ENCODE measurements around the gene USP40. TPM values are rescaled to one million over a fixed set of nuclear protein-coding genes. Genes with fewer than 3 reads are reported as not detected.

USP40 gene
- total and polyA plus RNA-seq, 2 of the 8 experiments (the other 6 are each of a cell fraction or from before 2014, with no cell fraction given) = 12.0 to 15.7 TPM

GRCh38 chr2:233571001-233571400, 4.4 kb upstream of the USP40 start:
- Histone ChIP-seq H4K91ac (replicated peaks; ENCODE audit: insufficient read length, low read length) (no peak overlapping the region), H3K36me3 (ENCODE audit: control insufficient read depth in 2 of 4, insufficient read depth in 4 of 4, low read length in 3 of 4) (no peaks in the 10 kb centered on the region), H3K4me1 (replicated peaks in 1 of 4; ENCODE audit: control insufficient read depth in 3 of 4, insufficient read depth in 4 of 4, low read length in 3 of 4) (no peaks in the 10 kb centered on the region), H3K18ac (ENCODE audit: extremely low read depth, low read length) (no peak overlapping the region), H2AK5ac (ENCODE audit: low read depth, low read length) (no peak overlapping the region), H4K20me1 (replicated peaks in 1 of 2; ENCODE audit: control insufficient read depth in 1 of 2, insufficient read depth in 2 of 2, low read length in 2 of 2) (no peaks in the 10 kb centered on the region), H3K23ac (ENCODE audit: insufficient read length) (no peak overlapping the region), H3K14ac (ENCODE audit: insufficient read length) (no peak overlapping the region), H3K4me2 (ENCODE audit: insufficient read depth in 1 of 2, low read depth in 2 of 2, low read length in 2 of 2) (no peak overlapping the region), H2BK120ac (replicated peaks; ENCODE audit: low read depth, low read length) (no peak overlapping the region), H3K9ac (replicated peaks in 1 of 4; ENCODE audit: extremely low read depth in 1 of 4, low read depth in 3 of 4, low read length in 3 of 4) (no peak overlapping the region), H2BK12ac (ENCODE audit: low read depth, low read length) (no peak overlapping the region), H2BK15ac (ENCODE audit: low read length) (no peak overlapping the region), H3K56ac (replicated peaks; ENCODE audit: insufficient read length, low read depth, low read length) (no peak overlapping the region), H2AFZ (ENCODE audit: low read length) (no peak overlapping the region), H4K8ac (ENCODE audit: extremely low read depth, insufficient read depth, low read length) (no peak overlapping the region), H3K27me3 (replicated peaks in 1 of 4; ENCODE audit: control insufficient read depth in 3 of 4, extremely low read depth in 1 of 4, insufficient read depth in 3 of 4, low read length in 3 of 4) (no peaks in the 10 kb centered on the region), H3K23me2 (ENCODE audit: low read depth, low read length) (peaks cover 4% of the 10 kb centered on the region; the same call in 1 of the 2 replicates), H4K5ac (ENCODE audit: insufficient read length, low read depth, low read length) (no peak overlapping the region), H2BK5ac (ENCODE audit: low read depth, low read length) (no peak overlapping the region), H3K4me3 (ENCODE audit: extremely low read depth in 1 of 4, insufficient read depth in 2 of 4, low read depth in 3 of 4, low read length in 4 of 4) (no peak overlapping the region), H2BK20ac (ENCODE audit: low read length) (no peak overlapping the region), H3K27ac (ENCODE audit: low read depth, low read length) (no peak overlapping the region), H3K9me3 (ENCODE audit: insufficient read depth in 2 of 2, low read depth in 1 of 2, low read length in 1 of 2) (peaks cover 2 to 3% of the 10 kb centered on the region in 2 experiments; a peak in 1 of 4 replicates), H3K4ac (replicated peaks; ENCODE audit: insufficient read length, low read depth, low read length) (no peak overlapping the region), H3K79me1 (ENCODE audit: low read depth, low read length) (no peaks in the 10 kb centered on the region), H3K79me2 (ENCODE audit: control insufficient read depth in 1 of 2, insufficient read depth in 2 of 2, low read length in 2 of 2) (no peaks in the 10 kb centered on the region)
- DNase-seq (ENCODE audit: low read depth in 1 of 2, low spot score in 2 of 2) = no peak
- TF ChIP-seq RFX5 (IDR thresholded peaks at IDR 0.05; ENCODE audit: borderline replicate concordance, low read depth, low read length) (no peak), SP1 (IDR thresholded peaks at IDR 0.05; ENCODE audit: low read depth, low read length) (no peak), KDM4A (IDR thresholded peaks at IDR 0.05; ENCODE audit: low read depth, low read length, severe bottlenecking) (no peak), POU5F1 (IDR thresholded peaks at IDR 0.05; ENCODE audit: low read depth, low read length) (no peak), TEAD4 (IDR thresholded peaks at IDR 0.05; ENCODE audit: low read depth, low read length) (no peak), SP4 (IDR thresholded peaks at IDR 0.05; ENCODE audit: low read length) (no peak), SIRT6 (IDR thresholded peaks at IDR 0.05; ENCODE audit: low read length) (no peak), RNF2 (IDR thresholded peaks at IDR 0.05; ENCODE audit: borderline replicate concordance, low read depth, low read length, missing control alignments, poor library complexity, severe bottlenecking) (no peak), CBX5 (IDR thresholded peaks at IDR 0.05; ENCODE audit: low read depth, low read length) (no peak)
- TF ChIP-seq, protein P1, sequence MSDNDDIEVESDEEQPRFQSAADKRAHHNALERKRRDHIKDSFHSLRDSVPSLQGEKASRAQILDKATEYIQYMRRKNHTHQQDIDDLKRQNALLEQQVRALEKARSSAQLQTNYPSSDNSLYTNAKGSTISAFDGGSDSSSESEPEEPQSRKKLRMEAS (IDR thresholded peaks at IDR 0.05) = no peak
- TF ChIP-seq, protein P2, sequence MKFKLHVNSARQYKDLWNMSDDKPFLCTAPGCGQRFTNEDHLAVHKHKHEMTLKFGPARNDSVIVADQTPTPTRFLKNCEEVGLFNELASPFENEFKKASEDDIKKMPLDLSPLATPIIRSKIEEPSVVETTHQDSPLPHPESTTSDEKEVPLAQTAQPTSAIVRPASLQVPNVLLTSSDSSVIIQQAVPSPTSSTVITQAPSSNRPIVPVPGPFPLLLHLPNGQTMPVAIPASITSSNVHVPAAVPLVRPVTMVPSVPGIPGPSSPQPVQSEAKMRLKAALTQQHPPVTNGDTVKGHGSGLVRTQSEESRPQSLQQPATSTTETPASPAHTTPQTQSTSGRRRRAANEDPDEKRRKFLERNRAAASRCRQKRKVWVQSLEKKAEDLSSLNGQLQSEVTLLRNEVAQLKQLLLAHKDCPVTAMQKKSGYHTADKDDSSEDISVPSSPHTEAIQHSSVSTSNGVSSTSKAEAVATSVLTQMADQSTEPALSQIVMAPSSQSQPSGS (IDR thresholded peaks at IDR 0.05; ENCODE audit: low read length) = no peak
- no peak for FAIRE-seq
- POLR2A ChIA-PET (ENCODE audit: partially characterized antibody) = no interaction called here
- 90% methylated on average over 1 of the region's 1 CpG; no CpG with 5 or more reads in 1 of the 2 experiments for WGBS, 2 experiments (ENCODE audit: extremely low coverage in 1 of 2, insufficient coverage in 1 of 2, insufficient read length in 1 of 2, insufficient replicate concordance in 2 of 2, low coverage in 1 of 2, low lambda C conversion rate in 2 of 2, missing lambda C conversion rate in 1 of 2)
- CTCF ChIA-PET (ENCODE audit: partially characterized antibody) = no interaction called here
